ENCODE data around the gene PNPO. TPM values are rescaled to one million over a fixed set of nuclear protein-coding genes. Genes with fewer than 3 reads are reported as not detected.

The PNPO gene
- total and polyA plus RNA-seq, 4 donors: 27.8 to 102 (median 51.3) TPM

DNA sequence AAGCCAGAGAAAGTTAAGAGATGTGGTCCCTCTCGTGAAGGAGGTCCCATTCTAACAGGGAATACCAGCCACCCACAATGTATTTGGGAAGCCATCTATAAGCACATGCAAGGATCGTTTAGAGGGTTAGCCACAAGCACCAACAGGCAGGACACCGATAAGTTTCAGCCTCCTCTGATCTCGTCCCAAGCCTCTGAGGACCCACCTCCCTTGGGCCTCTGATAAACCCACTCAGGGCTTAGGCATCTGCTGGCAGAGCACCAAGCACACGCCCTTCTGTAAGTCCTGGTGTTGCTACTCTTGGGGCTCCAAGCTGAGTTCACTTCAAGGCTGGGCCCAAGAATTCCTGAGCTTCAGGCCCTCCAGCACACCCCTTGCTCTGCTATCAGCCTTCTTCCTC lies 5.4 kb upstream of the PNPO start:
- Histone ChIP-seq H3K9me3 (ENCODE audit: control insufficient read depth in 4 of 4, low read length in 3 of 4) (no peaks in the 10 kb centered on the region), H3K27me3 (ENCODE audit: control insufficient read depth in 4 of 4, insufficient read depth in 4 of 4, low read length in 3 of 4) (no peaks in the 10 kb centered on the region), H3K27ac (ENCODE audit: low read depth in 1 of 2, low read length in 2 of 2) (no peak overlapping the region), H3K4me1 (ENCODE audit: control insufficient read depth in 4 of 4, insufficient read depth in 4 of 4, low read length in 3 of 4) (peaks cover 0 to 8% (median 1%) of the 10 kb centered on the region in 4 donors), H3K36me3 (ENCODE audit: control insufficient read depth in 4 of 4, insufficient read depth in 3 of 4, low read depth in 1 of 4, low read length in 3 of 4) (peaks cover 0 to 1% (median 0%) of the 10 kb centered on the region in 4 donors), H3K9ac (ENCODE audit: low read depth in 1 of 2, low read length in 2 of 2) (no peak overlapping the region), H3K4me3 (ENCODE audit: low read depth in 1 of 3, low read length in 3 of 3) (no peak overlapping the region)
- 91% methylated on average over 5 of the region's 5 CpGs for WGBS
- TF ChIP-seq YY1 (IDR thresholded peaks at IDR 0.05): no peak
- DNase-seq (ENCODE audit: low spot score): peak; percentile 77

- Histone ChIP-seq H3K27me3 (ENCODE audit: control insufficient read depth in 4 of 4, insufficient read depth in 4 of 4, low read length in 3 of 4) (no peaks in the 10 kb centered on the region), H3K36me3 (ENCODE audit: control insufficient read depth in 4 of 4, insufficient read depth in 3 of 4, low read depth in 1 of 4, low read length in 3 of 4) (peaks cover 0 to 1% (median 0%) of the 10 kb centered on the region in 4 donors), H3K4me3 (ENCODE audit: low read depth in 1 of 3, low read length in 3 of 3) (no peak overlapping the region), H3K27ac (ENCODE audit: low read depth in 1 of 2, low read length in 2 of 2) (no peak overlapping the region), H3K9ac (ENCODE audit: low read depth in 1 of 2, low read length in 2 of 2) (no peak overlapping the region), H3K4me1 (ENCODE audit: control insufficient read depth in 4 of 4, insufficient read depth in 4 of 4, low read length in 3 of 4) (peaks cover 0 to 18% (median 7%) of the 10 kb centered on the region in 4 donors), H3K9me3 (ENCODE audit: control insufficient read depth in 4 of 4, low read length in 3 of 4) (no peaks in the 10 kb centered on the region)
- WGBS: 90% methylated on average over 5 of the region's 5 CpGs
- TF ChIP-seq FOXA2 (IDR thresholded peaks at IDR 0.05) (no peak), RXRA (IDR thresholded peaks at IDR 0.05) (no peak), HNF4G (IDR thresholded peaks at IDR 0.05) (no peak), ZBTB33 (IDR thresholded peaks at IDR 0.05) (no peak), TAF1 (conservative IDR thresholded peaks at IDR 0.05) (no peak), RAD21 (IDR thresholded peaks at IDR 0.05) (no peak), FOXA1 (IDR thresholded peaks at IDR 0.05) (no peak), GABPA (IDR thresholded peaks at IDR 0.05 in 1 of 2, conservative IDR thresholded peaks at IDR 0.05 in 1 of 2) (no peak), ATF3 (IDR thresholded peaks at IDR 0.05) (no peak), JUND (IDR thresholded peaks at IDR 0.05) (no peak), MAX (IDR thresholded peaks at IDR 0.05) (no peak), EGR1 (IDR thresholded peaks at IDR 0.05; ENCODE audit: low read depth in 2 of 2) (no peak), REST (IDR thresholded peaks at IDR 0.05) (no peak), SP1 (IDR thresholded peaks at IDR 0.05) (no peak), HNF4A (conservative IDR thresholded peaks at IDR 0.05) (no peak), NR2F2 (IDR thresholded peaks at IDR 0.05) (no peak)
- TF ChIP-seq, protein P1, sequence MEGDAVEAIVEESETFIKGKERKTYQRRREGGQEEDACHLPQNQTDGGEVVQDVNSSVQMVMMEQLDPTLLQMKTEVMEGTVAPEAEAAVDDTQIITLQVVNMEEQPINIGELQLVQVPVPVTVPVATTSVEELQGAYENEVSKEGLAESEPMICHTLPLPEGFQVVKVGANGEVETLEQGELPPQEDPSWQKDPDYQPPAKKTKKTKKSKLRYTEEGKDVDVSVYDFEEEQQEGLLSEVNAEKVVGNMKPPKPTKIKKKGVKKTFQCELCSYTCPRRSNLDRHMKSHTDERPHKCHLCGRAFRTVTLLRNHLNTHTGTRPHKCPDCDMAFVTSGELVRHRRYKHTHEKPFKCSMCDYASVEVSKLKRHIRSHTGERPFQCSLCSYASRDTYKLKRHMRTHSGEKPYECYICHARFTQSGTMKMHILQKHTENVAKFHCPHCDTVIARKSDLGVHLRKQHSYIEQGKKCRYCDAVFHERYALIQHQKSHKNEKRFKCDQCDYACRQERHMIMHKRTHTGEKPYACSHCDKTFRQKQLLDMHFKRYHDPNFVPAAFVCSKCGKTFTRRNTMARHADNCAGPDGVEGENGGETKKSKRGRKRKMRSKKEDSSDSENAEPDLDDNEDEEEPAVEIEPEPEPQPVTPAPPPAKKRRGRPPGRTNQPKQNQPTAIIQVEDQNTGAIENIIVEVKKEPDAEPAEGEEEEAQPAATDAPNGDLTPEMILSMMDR (IDR thresholded peaks at IDR 0.05; ENCODE audit: low read depth, low read length, missing input control): no peak
- DNase-seq (ENCODE audit: low spot score): no peak
Observed at GRCh38 chr17:47937941-47938340, 3.4 kb upstream of the PNPO start.
